Testis (tissue), 2 donors: ENCODE measurements around the gene ABCG1.

ENCODE experiments used
- POLR2A ChIP-seq: fragments of 450-650 bp; IDR thresholded peaks from one replicate; pipeline ENCODE4 v1.6.1; 2017; ENCODE audit warnings: antibody characterized with exemption, mild to moderate bottlenecking, moderate library complexity
- TF ChIP-seq, protein P1 (sequence below), 3 experiments: fragments of 450-650 bp in 2 of 3; fragments of 200-600 bp in 1 of 3; sonication (generic) in 1 of 3; IDR thresholded peaks; one replicate each; pipeline ENCODE4 v1.5.1; 2016 to 2019; ENCODE audit warnings: antibody characterized with exemption in 3 of 3, mild to moderate bottlenecking in 2 of 3, moderate library complexity in 1 of 3

- TF ChIP-seq, protein P1, sequence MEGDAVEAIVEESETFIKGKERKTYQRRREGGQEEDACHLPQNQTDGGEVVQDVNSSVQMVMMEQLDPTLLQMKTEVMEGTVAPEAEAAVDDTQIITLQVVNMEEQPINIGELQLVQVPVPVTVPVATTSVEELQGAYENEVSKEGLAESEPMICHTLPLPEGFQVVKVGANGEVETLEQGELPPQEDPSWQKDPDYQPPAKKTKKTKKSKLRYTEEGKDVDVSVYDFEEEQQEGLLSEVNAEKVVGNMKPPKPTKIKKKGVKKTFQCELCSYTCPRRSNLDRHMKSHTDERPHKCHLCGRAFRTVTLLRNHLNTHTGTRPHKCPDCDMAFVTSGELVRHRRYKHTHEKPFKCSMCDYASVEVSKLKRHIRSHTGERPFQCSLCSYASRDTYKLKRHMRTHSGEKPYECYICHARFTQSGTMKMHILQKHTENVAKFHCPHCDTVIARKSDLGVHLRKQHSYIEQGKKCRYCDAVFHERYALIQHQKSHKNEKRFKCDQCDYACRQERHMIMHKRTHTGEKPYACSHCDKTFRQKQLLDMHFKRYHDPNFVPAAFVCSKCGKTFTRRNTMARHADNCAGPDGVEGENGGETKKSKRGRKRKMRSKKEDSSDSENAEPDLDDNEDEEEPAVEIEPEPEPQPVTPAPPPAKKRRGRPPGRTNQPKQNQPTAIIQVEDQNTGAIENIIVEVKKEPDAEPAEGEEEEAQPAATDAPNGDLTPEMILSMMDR (IDR thresholded peaks at IDR 0.05) = no peak
- TF ChIP-seq POLR2A = no peak
Measured at GRCh38 chr21:42183374-42184266, 35.3 kb upstream of the ABCG1 start.
